OCI-LY1 (cell line): ENCODE measurements around the gene USP25.

Experiments used
- CTCF ChIP-seq: fragments of 200-600 bp; sonication (generic), shearing (Covaris generic); IDR thresholded peaks from 2 replicates; pipeline ENCODE4 v1.5.1; 2017; ENCODE audit warnings: mild to moderate bottlenecking, antibody characterized with exemption, low read length, moderate library complexity, mixed read lengths
- EZH2 ChIP-seq: fragments of 200-600 bp; sonication (generic), shearing (Covaris generic); IDR thresholded peaks from 2 replicates; pipeline ENCODE4 v1.8.0; 2017; ENCODE audit warnings: borderline replicate concordance, mixed run types, mild to moderate bottlenecking, antibody characterized with exemption, low read length, moderate library complexity, mixed read lengths

GRCh38 chr21:15929536-15929935 is 199.8 kb downstream of the USP25 start:
- TF ChIP-seq CTCF (no peak), EZH2 (no peak)
